Measurements from ENCODE around the gene SNRPB.

Gene SNRPB

DNA sequence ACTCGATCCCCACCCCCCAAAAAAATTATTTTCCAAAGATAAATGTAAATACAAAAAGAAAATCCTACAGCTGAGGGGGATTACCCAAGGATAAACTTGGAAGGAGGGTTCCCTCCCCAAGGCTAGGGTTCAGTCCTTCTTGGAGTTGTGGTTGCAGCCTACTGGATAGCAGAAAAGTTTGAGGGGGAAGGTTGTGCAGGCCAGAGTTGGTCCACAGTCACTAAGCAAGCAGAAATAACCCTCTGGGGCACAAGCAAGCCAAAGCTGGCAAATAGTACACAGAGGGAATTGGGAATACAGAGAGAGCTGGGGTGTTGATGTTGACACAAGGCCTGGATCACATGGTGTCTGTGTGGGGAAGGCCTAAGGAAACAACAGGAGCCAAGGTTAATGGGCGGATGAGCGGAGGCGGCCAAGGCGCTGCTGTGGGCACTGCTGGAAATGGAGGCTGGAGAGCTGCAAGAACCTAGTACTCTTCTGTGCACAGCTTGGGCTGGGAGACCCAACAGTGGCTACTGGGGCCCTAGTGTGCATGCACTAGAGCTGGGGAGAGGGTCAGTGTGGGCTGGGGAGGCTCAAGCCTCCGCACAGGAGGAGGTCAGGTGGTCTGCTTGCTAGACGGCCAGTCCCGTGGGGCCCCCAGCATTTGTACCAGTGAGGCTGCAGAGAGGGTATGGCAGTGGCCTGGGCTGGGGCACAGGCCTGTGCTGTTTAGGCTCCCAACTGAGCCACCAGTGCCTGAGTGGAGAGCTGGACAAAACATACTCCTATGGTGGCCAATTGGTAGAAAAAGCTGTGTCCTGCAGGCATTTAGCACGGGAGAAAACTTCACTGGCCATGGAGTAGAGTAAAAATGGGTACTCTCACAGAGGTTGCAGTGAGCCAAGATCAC, 5.5 kb upstream of the SNRPB start:
- no peak for DNase-seq (ENCODE audit: low spot score)

DNA sequence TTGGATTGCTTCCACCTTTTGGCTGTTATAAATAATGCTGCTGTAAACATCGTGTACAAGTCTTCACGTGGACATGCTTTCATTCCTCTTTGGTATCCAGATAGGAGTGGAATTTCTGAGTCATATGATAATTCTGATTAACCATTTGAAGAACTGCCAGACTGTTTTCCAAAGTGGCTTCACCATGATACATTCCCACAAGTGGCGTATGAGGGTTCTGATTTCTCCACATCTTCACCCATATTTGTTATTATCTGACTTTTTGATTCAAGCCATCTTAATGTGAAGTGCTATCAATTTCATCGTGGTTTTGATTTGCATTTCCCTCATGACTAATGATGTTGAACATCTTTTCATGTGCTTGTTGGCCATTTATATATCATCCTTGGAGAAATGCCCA, 2.9 kb upstream of the SNRPB start:
- no peak for DNase-seq (ENCODE audit: low spot score)

GRCh38 chr20:2469991-2470422, 582 bp downstream of the SNRPB start:
- DNase-seq (ENCODE audit: low spot score) = peak; percentile 66

DNA sequence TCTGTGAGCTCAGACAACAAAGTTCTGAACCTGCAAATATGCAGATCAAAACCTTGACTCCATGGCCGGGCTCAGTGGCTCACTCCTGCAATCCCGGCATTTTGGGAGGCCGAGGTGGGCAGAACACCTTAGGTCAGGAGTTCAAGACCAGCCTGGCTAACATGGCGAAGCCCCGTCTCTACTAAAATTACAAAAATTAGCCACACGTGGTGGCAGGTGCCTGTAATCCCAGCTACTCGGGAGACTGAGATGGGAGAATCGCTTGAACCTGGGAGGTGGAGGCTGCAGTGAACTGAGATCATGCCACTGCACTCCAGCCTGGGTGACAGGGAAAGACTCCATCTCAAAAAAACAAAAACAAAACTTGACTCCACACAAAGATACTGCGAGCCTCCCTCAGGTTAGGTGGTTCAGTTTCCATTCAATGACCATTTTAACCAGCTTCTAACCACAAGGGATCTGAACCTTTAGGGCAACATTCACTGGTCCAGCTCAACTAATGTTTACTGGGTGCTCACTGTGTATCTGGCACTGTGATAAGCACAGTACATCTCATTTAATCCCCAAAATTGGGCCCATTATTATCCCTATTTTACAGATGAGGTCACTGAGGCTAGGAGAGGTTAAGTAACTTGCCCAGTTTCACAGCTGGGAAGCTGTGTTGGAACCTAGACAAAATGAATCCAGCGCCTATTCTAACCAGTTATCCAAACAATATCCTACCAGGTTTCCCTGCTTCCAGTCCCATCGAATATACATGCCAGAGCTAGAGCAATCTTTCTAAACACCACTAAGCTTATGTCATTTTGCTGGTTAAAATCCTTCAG, 1.8 kb downstream of the SNRPB start:
- no peak for DNase-seq (ENCODE audit: low spot score)

GRCh38 chr20:2467412-2467811, 3.2 kb downstream of the SNRPB start:
- no peak for DNase-seq (ENCODE audit: low spot score)

DNA sequence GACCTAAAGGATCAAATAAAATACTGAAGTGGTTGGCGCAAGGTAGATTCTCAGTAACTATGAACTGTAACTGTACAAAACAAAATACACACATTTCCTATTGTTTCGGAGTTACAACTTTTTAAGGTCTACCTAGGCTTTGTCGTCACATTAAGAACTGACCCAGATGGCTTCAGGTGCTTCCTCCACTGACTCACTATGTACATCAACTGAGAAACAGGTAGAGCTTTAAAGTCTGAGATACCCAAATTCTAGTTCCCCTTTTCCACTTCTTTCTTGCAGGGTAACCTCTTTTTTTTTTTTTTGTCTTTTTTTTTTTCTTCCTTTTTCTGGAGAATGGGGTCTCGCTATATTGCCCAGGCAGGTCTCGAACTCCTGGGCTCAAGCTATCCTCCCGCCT, 5.5 kb downstream of the SNRPB start:
- no peak for DNase-seq (ENCODE audit: low spot score)

- no peak for DNase-seq (ENCODE audit: low spot score)
These were observed 6.8 kb downstream of the SNRPB start for GRCh38 chr20:2463616-2464365.

DNA sequence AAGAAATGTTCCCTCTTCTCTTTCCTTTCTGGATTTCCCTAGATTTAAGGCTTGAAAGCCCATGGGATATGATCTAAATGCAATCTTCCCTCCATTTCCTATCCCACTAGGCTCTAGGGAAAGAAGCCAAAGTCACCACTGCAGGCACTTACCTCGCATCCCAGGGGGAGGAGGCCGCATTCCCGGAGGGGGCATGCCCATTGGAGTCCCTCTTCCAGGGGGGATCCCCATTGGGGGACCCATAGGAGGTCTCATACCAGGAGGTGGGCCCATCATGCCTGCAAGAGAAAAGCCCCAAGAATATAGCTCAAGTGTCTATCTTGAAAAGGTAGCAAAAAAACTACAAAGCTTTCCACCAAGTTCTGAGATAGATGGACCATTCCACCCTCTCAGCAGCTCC, 8.1 kb downstream of the SNRPB start:
- no peak for DNase-seq (ENCODE audit: low spot score)

GRCh38 chr20:2460752-2461424, 9.7 kb downstream of the SNRPB start:
- no peak for DNase-seq (ENCODE audit: low spot score)

DNA sequence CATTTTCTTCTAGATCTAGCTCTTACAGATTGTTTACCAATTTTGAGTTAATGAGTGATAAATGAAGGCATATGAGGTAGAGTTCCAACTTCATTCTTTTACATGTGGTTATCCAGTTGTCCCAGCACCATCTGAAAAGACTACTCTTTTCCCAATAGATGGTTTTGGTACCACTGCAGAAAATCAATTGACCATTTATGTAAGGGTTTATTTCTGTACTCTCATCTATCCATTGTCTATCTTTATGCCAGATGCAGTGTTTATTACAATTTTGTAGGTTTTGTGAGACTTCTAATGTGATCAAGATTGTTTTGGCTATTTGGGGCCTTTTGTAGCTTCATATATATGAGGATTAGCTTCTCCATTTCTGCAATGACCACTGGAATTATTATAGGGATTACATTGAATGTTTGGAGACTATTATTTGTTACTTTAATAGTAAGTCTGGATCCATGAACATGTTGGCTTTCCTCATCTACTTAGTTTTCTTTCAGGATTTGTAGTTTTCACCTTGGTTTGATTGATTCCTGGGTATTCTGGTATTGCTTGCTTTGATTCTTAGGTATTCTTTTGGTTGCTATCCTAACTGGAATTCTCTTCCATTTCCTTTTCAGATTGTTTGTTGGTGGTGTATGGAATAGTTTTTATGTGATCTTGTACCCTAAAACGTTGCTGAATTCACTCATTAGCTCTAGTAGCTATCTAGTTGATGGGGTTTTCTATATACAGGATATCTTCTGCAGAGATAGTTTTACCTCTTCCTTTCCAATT, 10.4 kb downstream of the SNRPB start:
- no peak for DNase-seq (ENCODE audit: low spot score)

- DNase-seq (ENCODE audit: low spot score) = no peak
These were observed 11.6 kb downstream of the SNRPB start for GRCh38 chr20:2458919-2459499.

- no peak for DNase-seq (ENCODE audit: low spot score)
These were observed 14.7 kb downstream of the SNRPB start for GRCh38 chr20:2455771-2456497.

DNA sequence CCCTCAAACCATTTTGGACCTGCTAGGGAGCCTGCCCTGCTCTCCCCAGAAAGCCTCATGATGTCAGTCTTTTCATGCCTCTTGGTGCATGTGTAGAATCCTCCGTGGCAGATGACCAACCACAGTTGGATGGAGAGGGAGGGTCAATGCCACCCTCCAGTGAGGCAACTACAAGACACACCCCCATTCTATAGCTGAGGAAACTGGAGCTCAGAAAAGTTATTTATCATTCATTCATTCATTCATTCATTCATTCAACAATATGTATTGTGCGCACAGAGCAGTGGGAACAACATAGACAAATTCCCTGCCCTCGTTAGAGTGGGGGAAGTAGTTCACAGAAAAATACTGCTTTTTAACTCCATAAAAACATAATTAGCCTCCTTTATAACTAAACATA, 16.8 kb downstream of the SNRPB start:
- DNase-seq (ENCODE audit: low spot score) = no peak

DNA sequence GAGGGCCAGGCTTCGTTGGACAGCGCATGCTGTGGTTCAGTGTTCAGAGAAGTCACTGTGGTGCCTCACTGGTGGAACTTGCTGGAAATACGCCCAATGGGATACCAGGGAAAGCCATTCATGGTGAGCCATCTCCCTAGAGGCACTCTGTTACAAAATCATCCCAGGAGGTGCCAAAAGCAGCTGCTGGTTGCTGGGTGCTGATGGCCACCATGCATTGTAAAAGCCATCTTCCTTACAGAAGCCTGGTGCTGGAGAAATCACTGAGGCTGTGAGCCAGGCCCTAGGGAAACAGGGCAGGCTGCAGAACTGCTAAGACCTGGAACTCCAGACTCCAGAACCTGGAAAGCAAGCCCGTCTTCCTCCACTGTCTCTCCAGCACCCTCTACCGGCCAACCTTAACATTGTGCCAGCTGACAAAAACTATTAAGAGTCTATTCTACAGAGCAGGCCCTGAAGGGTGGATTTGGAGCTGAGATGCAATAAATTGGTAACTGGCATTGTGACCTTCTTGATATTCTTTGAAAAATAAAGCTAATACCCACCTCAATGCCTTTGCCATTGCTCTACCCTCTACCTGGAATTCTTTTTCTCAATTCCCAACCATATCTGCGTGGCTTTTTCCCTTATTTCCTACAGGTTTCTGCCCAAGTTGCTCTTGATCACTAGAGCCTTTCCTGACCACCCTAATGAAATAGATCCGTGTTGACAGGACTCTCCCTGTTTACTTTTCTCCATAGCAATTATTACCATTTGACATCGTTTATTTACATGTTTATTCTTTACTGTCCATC, 18.5 kb downstream of the SNRPB start:
- DNase-seq (ENCODE audit: low spot score) = peak; percentile 65

- DNase-seq (ENCODE audit: low spot score) = no peak
These were observed 19.2 kb downstream of the SNRPB start for GRCh38 chr20:2451422-2451821.

DNA sequence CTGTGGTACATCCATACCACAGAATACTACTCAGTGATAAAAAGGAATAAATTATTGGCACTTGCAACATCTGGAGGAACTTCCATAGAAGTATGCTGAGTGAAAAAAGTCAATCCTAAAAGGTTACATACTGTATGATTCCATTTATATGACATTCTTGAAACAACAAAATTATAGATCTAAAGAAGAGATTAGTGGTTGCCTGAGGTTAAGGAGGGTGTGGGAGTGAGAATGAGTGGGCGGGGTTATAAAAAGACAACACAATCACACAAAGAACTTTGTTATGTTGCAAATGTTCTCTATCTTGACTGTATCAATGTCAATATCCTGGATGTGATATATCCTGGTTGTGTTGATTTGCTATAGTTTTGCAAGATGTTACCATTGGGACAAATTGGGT, 21.2 kb downstream of the SNRPB start:
- DNase-seq (ENCODE audit: low spot score) = no peak

DNA sequence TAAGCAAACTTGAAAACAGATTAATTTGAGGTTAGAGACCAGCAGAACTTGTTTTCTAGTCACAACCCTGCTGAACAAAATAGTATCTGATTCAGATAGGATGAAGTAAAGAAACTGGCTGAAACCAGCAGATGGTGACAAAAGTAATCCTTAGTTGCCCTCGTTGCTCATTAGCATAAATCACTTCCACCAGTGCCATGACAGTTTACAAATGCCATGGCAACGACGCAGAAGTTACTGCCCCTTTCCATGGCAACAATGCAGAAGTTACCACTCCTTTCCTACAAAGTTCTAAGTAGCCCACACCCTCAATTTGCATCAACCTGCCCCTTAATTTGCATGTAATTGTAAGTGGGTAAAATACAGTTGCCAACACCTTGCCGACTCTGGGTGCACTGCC, 23.7 kb downstream of the SNRPB start:
- DNase-seq (ENCODE audit: low spot score) = no peak

GRCh38 chr20:2431185-2431584, 39.4 kb downstream of the SNRPB start:
- no peak for DNase-seq (ENCODE audit: low spot score)

GRCh38 chr20:2430538-2430937, 40.1 kb downstream of the SNRPB start:
- no peak for DNase-seq (ENCODE audit: low spot score)
